SK-N-DZ (cell line): ENCODE results near the gene ANKRD27.
"Not testable (repeated sequence)": the region's sequence is repeated elsewhere in the genome, so short reads cannot be mapped to it uniquely, and the experiment has no call there.

ENCODE experiments used
- DNase-seq: peaks from one replicate; pipeline ENCODE4 v3.0.0-alpha.2; 2015; ENCODE audit warnings: low spot score

Gene ANKRD27

GRCh38 chr19:32653599-32653915 is 21.4 kb downstream of the ANKRD27 start:
- DNase-seq: no peak

GRCh38 chr19:32652894-32653598 is 21.9 kb downstream of the ANKRD27 start:
- DNase-seq: no peak

GRCh38 chr19:32652331-32652730 is 22.6 kb downstream of the ANKRD27 start:
- not testable (repeated sequence) for DNase-seq

GRCh38 chr19:32651729-32652140 is 23.2 kb downstream of the ANKRD27 start:
- no peak for DNase-seq

GRCh38 chr19:32650671-32651070 is 24.3 kb downstream of the ANKRD27 start:
- DNase-seq: no peak

GRCh38 chr19:32649751-32650150 is 25.2 kb downstream of the ANKRD27 start:
- DNase-seq: no peak

- no peak for DNase-seq
Observed at GRCh38 chr19:32647361-32647760, 27.6 kb downstream of the ANKRD27 start.

GRCh38 chr19:32646556-32646955 is 28.4 kb downstream of the ANKRD27 start:
- no peak for DNase-seq

GRCh38 chr19:32642771-32643170 is 32.2 kb downstream of the ANKRD27 start:
- no peak for DNase-seq

- DNase-seq: no peak
Observed at GRCh38 chr19:32638625-32639024, 36.4 kb downstream of the ANKRD27 start.

GRCh38 chr19:32637480-32637879 is 37.5 kb downstream of the ANKRD27 start:
- no peak for DNase-seq

- DNase-seq: no peak
Observed at GRCh38 chr19:32631381-32631780, 43.6 kb downstream of the ANKRD27 start.

GRCh38 chr19:32630338-32630737 is 44.6 kb downstream of the ANKRD27 start:
- DNase-seq: no peak

GRCh38 chr19:32627714-32628270 is 47.2 kb downstream of the ANKRD27 start:
- no peak for DNase-seq

GRCh38 chr19:32626969-32627368 is 48.0 kb downstream of the ANKRD27 start:
- DNase-seq: no peak

- DNase-seq: no peak
Observed at GRCh38 chr19:32624410-32624809, 50.6 kb downstream of the ANKRD27 start.

- DNase-seq: no peak
Observed at GRCh38 chr19:32622002-32622401, 53.0 kb downstream of the ANKRD27 start.

GRCh38 chr19:32619051-32619685 is 55.8 kb downstream of the ANKRD27 start:
- DNase-seq: no peak

- DNase-seq: no peak
Observed at GRCh38 chr19:32615569-32615968, 59.4 kb downstream of the ANKRD27 start.

- DNase-seq: no peak
Observed at GRCh38 chr19:32614916-32615315, 60.1 kb downstream of the ANKRD27 start.

GRCh38 chr19:32613008-32613407 is 62.0 kb downstream of the ANKRD27 start:
- DNase-seq: no peak

GRCh38 chr19:32611161-32611560 is 63.8 kb downstream of the ANKRD27 start:
- DNase-seq: no peak

GRCh38 chr19:32607479-32607878 is 67.5 kb downstream of the ANKRD27 start:
- DNase-seq: no peak
